ENCODE results near the gene ASB15.

- TF ChIP-seq RAD21 (conservative IDR thresholded peaks at IDR 0.05): no peak
- no peak for TF ChIP-seq EZH2 (IDR thresholded peaks at IDR 0.05; ENCODE audit: borderline replicate concordance, insufficient read depth, low read length, poor library complexity, severe bottlenecking)
- TF ChIP-seq CTCF (IDR thresholded peaks at IDR 0.05; ENCODE audit: poor library complexity, severe bottlenecking): no peak
- TF ChIP-seq TAF1 (IDR thresholded peaks at IDR 0.05; ENCODE audit: low read depth): no peak
- no peak for TF ChIP-seq EP300 (conservative IDR thresholded peaks at IDR 0.05; ENCODE audit: poor library complexity, severe bottlenecking)
Measured at GRCh38 chr7:123673137-123673732, 71.6 kb downstream of the ASB15 start.

Measured in neural cell (in vitro differentiated cells).